ENCODE data around the gene CFAP100. TPM values are rescaled to one million over a fixed set of nuclear protein-coding genes. Genes with fewer than 3 reads are reported as not detected.

CFAP100 gene
- total RNA-seq, 4 donors from 2014 or later: 6.1 TPM; not detected in 3

- peaks cover 0 to 67% (median 12%) of the 10 kb centered on the region in 3 donors for H3K36me3 ChIP-seq
- no peaks in the 10 kb centered on the region for H3K9me3 ChIP-seq
- peak in 1 of 2 donors; percentile 9 for DNase-seq (ENCODE audit: low spot score in 2 of 2)
- H3K4me3 ChIP-seq: no peak overlapping the region
- H3K27ac ChIP-seq: peak overlapping the region; percentile 94 to 100 (median 98)
- 83% methylated on average over 8 to 10 of the region's 10 CpGs for WGBS, 2 donors
- no peaks in the 10 kb centered on the region for H3K27me3 ChIP-seq
- peaks cover 3 to 95% (median 69%) of the 10 kb centered on the region in 4 donors for H3K4me1 ChIP-seq
- TF ChIP-seq CTCF (IDR thresholded peaks at IDR 0.05) (no peak), POLR2A (IDR thresholded peaks at IDR 0.05) (no peak), EP300 (IDR thresholded peaks at IDR 0.05) (no peak)
Measured at GRCh38 chr3:126351086-126351770, 43.5 kb upstream of the CFAP100 start.

DNA sequence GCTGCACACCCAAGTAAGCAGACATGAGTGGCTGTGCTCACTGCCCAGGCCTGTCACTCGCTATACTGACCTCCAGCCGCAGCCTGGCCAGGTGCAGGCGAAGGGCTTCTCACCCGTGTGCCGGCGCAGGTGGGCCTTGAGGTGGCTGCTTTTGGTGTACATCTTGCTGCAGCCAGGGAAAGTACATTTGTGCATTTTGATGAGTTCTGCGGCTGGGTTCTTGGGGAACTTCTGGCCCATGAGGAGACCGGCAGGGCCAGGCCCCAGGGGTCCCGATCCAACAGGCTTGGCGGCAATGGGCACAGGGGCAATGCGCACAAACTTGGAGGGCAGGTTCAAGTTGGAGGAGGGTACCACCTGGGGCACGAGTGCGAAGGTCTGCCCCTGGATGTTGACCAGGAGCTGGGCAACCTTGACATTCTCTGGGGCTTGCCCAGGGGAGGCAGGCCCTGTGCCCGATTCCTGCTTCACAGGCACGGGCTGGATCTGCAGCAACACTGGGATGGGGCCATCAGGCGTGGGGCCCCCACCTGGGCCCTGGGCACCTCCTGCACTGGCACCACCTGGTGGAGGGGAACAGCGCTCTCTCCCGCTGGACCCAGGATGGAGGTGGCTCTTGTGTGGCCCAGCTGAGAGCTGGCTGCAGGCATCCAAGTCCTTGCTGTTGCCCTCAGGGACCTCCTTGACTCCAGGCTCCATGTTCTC, 42.8 kb upstream of the CFAP100 start:
- Histone ChIP-seq H3K27me3 (no peaks in the 10 kb centered on the region), H3K27ac (peak overlapping the region; percentile 94 to 100 (median 98)), H3K36me3 (peaks cover 0 to 60% (median 9%) of the 10 kb centered on the region in 3 donors), H3K4me3 (no peak overlapping the region), H3K4me1 (peaks cover 0 to 89% (median 62%) of the 10 kb centered on the region in 4 donors), H3K9me3 (no peaks in the 10 kb centered on the region)
- 87 to 96% methylated on average over 12 to 13 of the region's 18 CpGs for WGBS, 2 donors
- DNase-seq (ENCODE audit: low spot score in 2 of 2): peak in 1 of 2 donors; percentile 13
- TF ChIP-seq EP300 (IDR thresholded peaks at IDR 0.05) (no peak), CTCF (IDR thresholded peaks at IDR 0.05) (no peak), POLR2A (IDR thresholded peaks at IDR 0.05) (no peak)

DNA sequence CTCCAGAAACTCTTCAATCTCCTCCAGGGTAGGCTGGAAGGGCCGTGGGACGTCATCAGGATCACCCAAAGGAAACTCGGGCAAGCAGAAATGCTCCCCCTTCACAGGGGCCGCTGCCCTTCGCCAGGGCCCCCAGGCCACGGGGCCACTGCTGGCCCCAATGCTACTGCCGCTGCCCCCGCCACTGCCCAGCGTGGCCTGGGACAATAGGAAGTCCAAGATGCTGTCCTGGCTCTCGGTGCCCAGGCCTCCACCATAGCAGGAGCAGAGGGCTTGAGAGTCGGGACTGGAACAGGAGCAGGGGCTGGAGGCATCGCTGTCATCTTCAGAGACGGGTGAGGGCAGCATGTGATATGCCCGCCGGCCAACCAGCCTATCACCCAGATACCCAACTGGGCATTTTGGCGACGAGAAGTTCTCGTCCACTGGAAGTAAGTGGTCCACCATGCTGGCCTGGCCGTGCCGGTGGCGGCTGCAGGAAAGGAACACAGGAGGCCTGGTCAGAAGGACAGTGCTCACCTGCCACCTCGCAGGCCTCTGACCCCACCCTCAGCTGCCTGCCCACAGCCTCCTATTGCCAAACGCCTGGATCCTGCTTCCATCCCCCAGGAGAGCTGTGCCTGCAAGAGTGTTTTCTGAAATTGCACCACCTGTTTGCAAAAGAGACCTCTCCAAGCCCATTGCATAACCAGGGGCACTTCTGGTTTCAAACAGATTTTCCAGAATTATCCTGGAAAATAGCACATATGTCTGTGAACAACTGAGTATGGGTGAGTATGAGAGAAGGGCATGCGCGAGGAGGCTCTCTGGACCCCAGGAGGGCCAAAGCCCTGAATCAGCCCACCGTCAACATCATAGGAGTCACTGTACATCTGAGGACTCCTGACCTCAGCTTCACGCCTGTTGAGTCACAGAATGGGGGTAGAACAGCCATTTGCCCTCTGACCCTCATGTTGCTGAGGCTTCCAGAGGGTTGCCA, 41.9 kb upstream of the CFAP100 start:
- peak overlapping the region; percentile 94 to 100 (median 98) for H3K27ac ChIP-seq
- peaks cover 0 to 52% (median 9%) of the 10 kb centered on the region in 3 donors for H3K36me3 ChIP-seq
- 84 to 89% methylated on average over 18 to 27 of the region's 27 CpGs for WGBS, 2 donors
- peak overlapping the region in 1 of 4 donors; percentile 97 for H3K4me3 ChIP-seq
- DNase-seq (ENCODE audit: low spot score in 2 of 2): peak; percentile 18 to 45
- peaks cover 0 to 82% (median 61%) of the 10 kb centered on the region in 4 donors for H3K4me1 ChIP-seq
- no peaks in the 10 kb centered on the region for H3K27me3 ChIP-seq
- no peak for TF ChIP-seq POLR2A (IDR thresholded peaks at IDR 0.05)
- no peak for TF ChIP-seq CTCF (IDR thresholded peaks at IDR 0.05)
- peak in 1 of 2 donors; percentile 74 for TF ChIP-seq EP300 (IDR thresholded peaks at IDR 0.05)
- H3K9me3 ChIP-seq: no peaks in the 10 kb centered on the region

DNA sequence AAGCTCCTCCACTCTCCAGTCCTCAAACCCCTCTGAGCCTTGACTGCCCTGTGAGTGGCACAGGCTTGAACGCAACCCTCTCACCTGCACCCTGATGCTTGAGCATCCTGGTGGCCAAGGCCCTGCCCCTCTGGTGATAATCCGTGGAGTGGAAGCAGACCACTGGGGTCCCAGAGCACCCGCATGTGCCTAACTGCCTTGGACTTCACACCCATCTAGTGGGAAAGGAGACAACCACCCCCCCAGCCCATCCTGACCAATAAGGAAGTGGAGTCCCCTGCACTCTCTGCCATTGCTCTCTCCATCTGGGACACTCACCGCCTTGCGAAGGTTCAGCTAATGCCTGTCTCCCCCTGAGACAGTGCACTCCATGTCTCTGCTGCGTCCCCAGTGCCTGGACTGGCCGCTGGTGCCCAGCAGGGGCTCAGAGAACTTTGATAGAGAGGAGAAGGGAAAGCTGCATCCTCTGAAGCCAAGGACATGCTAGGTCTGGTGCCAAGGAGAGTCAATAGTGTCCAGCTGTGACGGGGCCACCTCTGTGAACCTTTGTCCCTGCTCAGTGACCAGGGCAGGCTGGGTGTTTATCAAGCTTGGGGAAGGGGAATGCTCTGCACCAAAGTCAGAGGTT, 40.9 kb upstream of the CFAP100 start:
- 89 to 90% methylated on average over 6 to 8 of the region's 8 CpGs for WGBS, 2 donors
- Histone ChIP-seq H3K27me3 (no peaks in the 10 kb centered on the region), H3K4me1 (peaks cover 0 to 79% (median 58%) of the 10 kb centered on the region in 4 donors), H3K27ac (peak overlapping the region; percentile 94 to 100 (median 98)), H3K36me3 (peaks cover 0 to 43% (median 9%) of the 10 kb centered on the region in 3 donors), H3K4me3 (peak overlapping the region in 2 of 4 donors; percentile 28 to 97), H3K9me3 (no peaks in the 10 kb centered on the region)
- TF ChIP-seq EP300 (IDR thresholded peaks at IDR 0.05) (peak in 1 of 2 donors; percentile 26), CTCF (IDR thresholded peaks at IDR 0.05) (no peak), POLR2A (IDR thresholded peaks at IDR 0.05) (no peak)
- peak in 1 of 2 donors; percentile 27 for DNase-seq (ENCODE audit: low spot score in 2 of 2)

Data from tibial nerve (tissue), 4 donors.